ENCODE data around the gene MTCL1.
"Not testable (repeated sequence)": the region's sequence is repeated elsewhere in the genome, so short reads cannot be mapped to it uniquely, and the experiment has no call there.

Gene MTCL1

DNA sequence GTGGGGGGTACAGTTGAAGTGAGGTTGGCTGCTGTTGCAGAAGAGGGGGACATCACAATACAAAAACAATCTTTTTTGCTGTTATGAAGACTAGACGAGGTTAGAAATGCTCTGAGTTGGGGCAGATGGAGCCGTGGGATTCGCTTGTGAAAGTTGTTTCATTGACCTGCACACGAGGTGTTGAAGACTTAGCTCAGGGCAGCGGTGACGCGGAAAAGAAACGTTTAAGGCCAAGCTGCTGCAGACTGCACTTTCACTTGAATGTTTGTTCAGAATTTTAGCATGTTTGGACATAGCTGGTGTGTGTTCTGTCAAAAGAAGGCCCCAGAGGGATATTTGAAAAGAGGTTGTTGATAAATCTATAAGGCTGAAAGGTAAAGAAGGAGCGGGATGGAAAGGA is 46.3 kb downstream of the MTCL1 start:
- DNase-seq (ENCODE audit: low read depth): peak; percentile 20
- Histone ChIP-seq H3K9ac (ENCODE audit: low read length) (peak overlapping the region; percentile 13), H3K27me3 (replicated peaks; ENCODE audit: control insufficient read depth, insufficient read depth, low read length) (no peaks in the 10 kb centered on the region), H3K4me1 (ENCODE audit: control insufficient read depth, insufficient read depth, low read length) (peaks cover 20% of the 10 kb centered on the region), H3K36me3 (ENCODE audit: control insufficient read depth, insufficient read depth, low read length, severe bottlenecking) (no peaks in the 10 kb centered on the region), H3K4me3 (ENCODE audit: low read length) (no peak overlapping the region), H3K9me3 (ENCODE audit: control insufficient read depth, low read length) (no peaks in the 10 kb centered on the region)

DNA sequence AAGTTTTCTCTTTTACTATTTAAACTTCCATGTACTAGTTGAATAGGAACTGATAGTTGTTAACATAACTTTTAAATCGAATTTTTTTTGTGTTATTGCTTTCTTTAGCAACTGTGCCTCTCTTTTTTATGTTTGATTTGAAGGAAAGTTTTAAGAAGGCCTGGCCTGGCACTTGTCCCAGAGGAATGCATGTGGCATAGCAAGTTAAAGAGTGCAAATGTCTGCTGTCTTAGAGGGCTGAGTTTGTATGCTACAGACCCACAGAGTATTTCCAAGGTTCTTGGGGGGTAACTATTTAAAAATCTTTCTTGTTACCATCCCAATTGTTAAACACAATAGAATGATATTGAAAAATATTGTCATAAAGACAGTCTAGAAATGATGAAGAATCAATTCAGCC is 47.0 kb downstream of the MTCL1 start:
- H3K9me3 ChIP-seq (ENCODE audit: control insufficient read depth, low read length): no peaks in the 10 kb centered on the region
- no peaks in the 10 kb centered on the region for H3K27me3 ChIP-seq (replicated peaks; ENCODE audit: control insufficient read depth, insufficient read depth, low read length)
- H3K9ac ChIP-seq (ENCODE audit: low read length): peak overlapping the region; percentile 13
- peaks cover 20% of the 10 kb centered on the region for H3K4me1 ChIP-seq (ENCODE audit: control insufficient read depth, insufficient read depth, low read length)
- H3K36me3 ChIP-seq (ENCODE audit: control insufficient read depth, insufficient read depth, low read length, severe bottlenecking): no peaks in the 10 kb centered on the region
- DNase-seq (ENCODE audit: low read depth): peak; percentile 76
- no peak overlapping the region for H3K4me3 ChIP-seq (ENCODE audit: low read length)

DNA sequence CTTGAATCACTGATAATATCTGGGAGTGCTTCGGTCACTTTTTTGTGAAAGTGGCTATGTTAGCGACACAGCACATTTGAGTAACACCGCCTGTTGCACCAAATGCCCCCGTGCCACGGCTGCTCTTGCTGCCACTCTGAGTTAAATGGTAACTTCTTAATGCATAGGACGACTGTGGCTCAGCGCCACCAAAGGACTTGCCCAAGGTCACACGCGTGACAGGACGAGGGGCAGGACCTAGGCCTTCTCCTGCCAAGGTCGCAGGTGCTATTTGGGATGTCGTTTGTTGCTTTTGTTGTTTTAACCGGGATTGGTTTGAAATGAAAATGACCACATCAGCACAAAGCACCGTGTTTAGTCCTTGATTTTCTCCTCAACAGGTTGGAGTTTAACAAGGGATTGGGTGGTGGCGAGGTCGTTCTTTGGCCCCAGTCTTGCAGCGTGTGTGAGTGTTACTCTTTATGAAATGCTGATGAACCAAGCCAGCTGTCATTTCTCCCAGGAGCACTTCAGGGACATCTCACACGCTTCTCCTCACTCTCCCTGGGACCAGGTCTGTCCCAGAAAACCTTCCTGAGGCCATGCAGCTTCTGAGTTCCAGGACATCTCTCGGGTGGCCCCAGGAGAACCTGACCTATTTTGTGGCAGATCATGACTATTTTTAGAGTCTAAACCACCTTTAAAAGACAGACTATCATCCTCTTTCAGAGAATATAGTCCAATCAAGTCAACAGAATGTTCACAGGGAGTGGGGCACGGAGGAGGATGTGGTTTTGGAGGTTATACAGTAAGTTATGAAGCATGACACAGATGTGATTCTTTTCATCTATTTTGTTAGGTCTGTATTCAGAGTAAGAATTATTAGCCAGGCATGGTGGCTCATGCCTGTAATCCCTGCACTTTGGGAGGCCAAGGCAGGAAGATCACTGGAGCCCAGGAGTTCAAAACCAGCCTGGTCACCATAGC is 49.9 kb downstream of the MTCL1 start:
- Histone ChIP-seq H3K9me3 (ENCODE audit: control insufficient read depth, low read length) (no peaks in the 10 kb centered on the region), H3K4me1 (ENCODE audit: control insufficient read depth, insufficient read depth, low read length) (peaks cover 34% of the 10 kb centered on the region), H3K27me3 (replicated peaks; ENCODE audit: control insufficient read depth, insufficient read depth, low read length) (no peaks in the 10 kb centered on the region), H3K9ac (ENCODE audit: low read length) (no peak overlapping the region), H3K4me3 (ENCODE audit: low read length) (no peak overlapping the region), H3K36me3 (ENCODE audit: control insufficient read depth, insufficient read depth, low read length, severe bottlenecking) (no peaks in the 10 kb centered on the region)
- DNase-seq (ENCODE audit: low read depth): peak; percentile 19

DNA sequence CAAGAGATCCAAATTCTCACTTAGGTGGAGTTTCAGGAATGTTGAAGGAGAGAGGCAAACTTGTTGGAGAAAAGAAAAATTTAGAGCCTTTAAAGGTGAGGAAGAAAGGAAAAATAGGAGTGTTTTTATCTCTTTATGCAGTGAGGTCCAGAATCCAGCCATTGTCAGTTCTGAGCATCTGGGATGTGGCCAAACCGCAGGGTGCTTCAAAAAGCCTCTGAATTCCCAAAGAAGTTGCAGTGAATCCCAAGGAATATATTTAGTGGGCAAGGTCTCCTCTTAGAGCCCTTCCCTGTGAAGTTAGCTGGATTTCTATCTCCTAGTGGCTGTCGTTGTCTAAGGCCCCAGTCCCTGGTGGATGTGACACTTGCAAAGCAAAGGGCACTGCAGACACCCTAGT is 51.2 kb downstream of the MTCL1 start:
- Histone ChIP-seq H3K27me3 (replicated peaks; ENCODE audit: control insufficient read depth, insufficient read depth, low read length) (no peaks in the 10 kb centered on the region), H3K36me3 (ENCODE audit: control insufficient read depth, insufficient read depth, low read length, severe bottlenecking) (no peaks in the 10 kb centered on the region), H3K9me3 (ENCODE audit: control insufficient read depth, low read length) (no peaks in the 10 kb centered on the region), H3K9ac (ENCODE audit: low read length) (no peak overlapping the region), H3K4me3 (ENCODE audit: low read length) (no peak overlapping the region), H3K4me1 (ENCODE audit: control insufficient read depth, insufficient read depth, low read length) (peaks cover 32% of the 10 kb centered on the region)
- no peak for DNase-seq (ENCODE audit: low read depth)

DNA sequence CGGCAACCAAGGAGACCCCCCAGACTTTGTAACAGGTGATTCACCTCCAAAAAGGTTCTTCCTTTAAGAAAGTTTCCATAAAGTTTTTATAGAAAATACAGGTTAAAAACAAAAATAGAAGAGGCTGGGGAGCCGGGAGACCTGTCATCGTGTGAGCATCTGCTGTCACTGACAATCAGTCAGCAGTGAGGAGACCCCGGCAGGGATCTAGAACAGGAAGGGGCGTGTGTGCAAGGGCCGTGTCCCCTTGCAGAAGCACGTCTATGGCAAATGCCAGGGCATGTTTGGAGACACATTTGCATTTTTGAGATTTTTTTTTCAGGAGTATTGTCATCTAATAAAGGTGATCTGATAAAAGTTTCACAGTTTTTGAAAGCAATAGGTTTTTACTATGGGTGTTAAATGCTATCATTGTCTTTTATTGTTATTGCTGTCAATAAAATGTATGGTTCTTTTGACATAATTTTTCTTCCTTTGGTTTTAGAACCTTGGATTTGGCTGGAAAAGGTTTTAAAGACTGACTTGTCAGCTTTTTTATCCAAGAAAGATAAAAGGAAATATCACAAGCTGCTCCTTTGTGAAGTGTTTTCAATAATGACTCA is 52.1 kb downstream of the MTCL1 start:
- no peaks in the 10 kb centered on the region for H3K9me3 ChIP-seq (ENCODE audit: control insufficient read depth, low read length)
- H3K4me1 ChIP-seq (ENCODE audit: control insufficient read depth, insufficient read depth, low read length): peaks cover 25% of the 10 kb centered on the region
- H3K4me3 ChIP-seq (ENCODE audit: low read length): no peak overlapping the region
- no peaks in the 10 kb centered on the region for H3K27me3 ChIP-seq (replicated peaks; ENCODE audit: control insufficient read depth, insufficient read depth, low read length)
- no peak overlapping the region for H3K9ac ChIP-seq (ENCODE audit: low read length)
- H3K36me3 ChIP-seq (ENCODE audit: control insufficient read depth, insufficient read depth, low read length, severe bottlenecking): no peaks in the 10 kb centered on the region
- DNase-seq (ENCODE audit: low read depth): no peak

DNA sequence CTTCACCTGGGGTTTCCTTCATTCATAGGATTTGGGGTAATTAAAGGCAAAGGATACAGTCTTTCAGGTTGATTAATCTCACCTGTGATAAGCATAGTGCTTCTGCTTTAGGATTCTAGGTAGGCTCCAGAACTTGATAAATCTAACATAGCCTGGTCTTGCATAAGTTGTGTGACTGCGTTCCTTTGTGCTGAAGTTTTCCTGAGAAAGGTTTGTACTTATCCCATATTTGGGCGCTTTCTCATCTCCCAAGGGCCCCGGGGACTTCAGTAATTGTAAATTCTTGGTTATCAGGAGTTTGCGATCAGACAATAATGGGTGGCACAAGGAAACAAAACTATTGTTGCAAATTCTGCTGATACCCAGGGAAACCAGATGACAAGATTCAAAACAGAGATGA is 53.1 kb downstream of the MTCL1 start:
- Histone ChIP-seq H3K36me3 (ENCODE audit: control insufficient read depth, insufficient read depth, low read length, severe bottlenecking) (peaks cover 7% of the 10 kb centered on the region), H3K27me3 (replicated peaks; ENCODE audit: control insufficient read depth, insufficient read depth, low read length) (no peaks in the 10 kb centered on the region), H3K9ac (ENCODE audit: low read length) (no peak overlapping the region), H3K4me1 (ENCODE audit: control insufficient read depth, insufficient read depth, low read length) (peaks cover 24% of the 10 kb centered on the region), H3K4me3 (ENCODE audit: low read length) (no peak overlapping the region), H3K9me3 (ENCODE audit: control insufficient read depth, low read length) (no peaks in the 10 kb centered on the region)
- no peak for DNase-seq (ENCODE audit: low read depth)

DNA sequence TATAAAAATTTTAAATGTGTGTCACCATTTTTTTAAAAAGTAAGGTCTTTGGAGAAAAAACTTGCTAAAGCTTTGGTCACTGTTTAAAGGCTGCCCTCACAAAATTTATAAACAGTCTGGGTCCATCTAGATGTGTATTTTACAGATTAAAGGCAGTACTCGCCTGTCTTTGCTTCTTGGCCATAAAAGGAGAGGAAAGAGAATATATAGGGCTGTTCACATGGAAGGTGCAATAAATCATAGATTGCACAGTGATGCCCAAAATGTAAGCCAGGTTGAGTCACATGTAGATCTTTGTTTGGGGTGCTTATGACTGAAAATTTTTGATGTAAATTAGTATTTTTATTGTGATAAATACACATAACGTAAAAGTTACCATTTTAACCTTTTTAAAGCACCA is 55.6 kb downstream of the MTCL1 start:
- no peaks in the 10 kb centered on the region for H3K9me3 ChIP-seq (ENCODE audit: control insufficient read depth, low read length)
- no peak overlapping the region for H3K9ac ChIP-seq (ENCODE audit: low read length)
- peaks cover 30% of the 10 kb centered on the region for H3K4me1 ChIP-seq (ENCODE audit: control insufficient read depth, insufficient read depth, low read length)
- H3K4me3 ChIP-seq (ENCODE audit: low read length): no peak overlapping the region
- DNase-seq (ENCODE audit: low read depth): no peak
- H3K36me3 ChIP-seq (ENCODE audit: control insufficient read depth, insufficient read depth, low read length, severe bottlenecking): peaks cover 8% of the 10 kb centered on the region
- no peaks in the 10 kb centered on the region for H3K27me3 ChIP-seq (replicated peaks; ENCODE audit: control insufficient read depth, insufficient read depth, low read length)

DNA sequence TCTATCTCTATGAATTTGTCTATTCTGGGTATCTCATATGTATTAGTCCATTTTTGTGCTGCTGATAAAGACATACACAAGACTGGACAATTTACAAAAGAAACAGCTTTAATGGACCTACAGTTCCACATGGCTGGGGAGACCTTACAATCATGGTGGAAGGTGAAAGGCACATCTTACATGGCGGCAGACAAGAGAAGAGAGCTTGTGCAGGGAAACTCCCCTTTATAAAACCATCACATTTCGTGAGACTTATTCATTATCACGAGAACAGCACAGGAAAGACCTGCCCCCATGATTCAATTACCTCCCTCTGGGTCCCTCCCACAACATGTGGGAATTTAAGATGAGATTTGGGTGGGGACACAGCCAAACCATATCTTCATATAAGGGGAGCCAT is 56.2 kb downstream of the MTCL1 start:
- H3K27me3 ChIP-seq (replicated peaks; ENCODE audit: control insufficient read depth, insufficient read depth, low read length); H3K9me3 ChIP-seq (ENCODE audit: control insufficient read depth, low read length); H3K36me3 ChIP-seq (ENCODE audit: control insufficient read depth, insufficient read depth, low read length, severe bottlenecking); H3K9ac ChIP-seq (ENCODE audit: low read length); H3K4me3 ChIP-seq (ENCODE audit: low read length); DNase-seq (ENCODE audit: low read depth): not testable (repeated sequence)
- H3K4me1 ChIP-seq (ENCODE audit: control insufficient read depth, insufficient read depth, low read length): peaks cover 36% of the 10 kb centered on the region

DNA sequence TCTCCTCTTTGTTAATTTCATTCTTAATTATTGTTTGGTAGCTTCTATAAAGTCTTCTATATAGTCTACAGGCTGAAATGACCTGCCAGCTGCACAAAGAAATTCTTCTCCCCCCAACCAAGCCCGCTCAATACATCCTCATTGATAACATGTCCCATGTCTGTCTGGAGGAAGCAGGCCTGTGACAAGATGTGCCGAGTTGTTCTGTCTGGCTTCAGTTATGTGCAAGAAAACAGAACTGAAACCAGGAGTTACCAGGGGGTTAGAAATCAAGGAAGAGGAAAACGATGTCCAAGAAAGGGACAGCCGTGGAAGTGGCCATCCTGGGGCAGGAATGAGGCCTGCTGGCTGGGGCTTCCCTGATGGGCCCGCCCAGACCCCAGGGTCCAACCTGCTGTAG is 57.6 kb downstream of the MTCL1 start:
- no peaks in the 10 kb centered on the region for H3K27me3 ChIP-seq (replicated peaks; ENCODE audit: control insufficient read depth, insufficient read depth, low read length)
- peaks cover 37% of the 10 kb centered on the region for H3K4me1 ChIP-seq (ENCODE audit: control insufficient read depth, insufficient read depth, low read length)

DNA sequence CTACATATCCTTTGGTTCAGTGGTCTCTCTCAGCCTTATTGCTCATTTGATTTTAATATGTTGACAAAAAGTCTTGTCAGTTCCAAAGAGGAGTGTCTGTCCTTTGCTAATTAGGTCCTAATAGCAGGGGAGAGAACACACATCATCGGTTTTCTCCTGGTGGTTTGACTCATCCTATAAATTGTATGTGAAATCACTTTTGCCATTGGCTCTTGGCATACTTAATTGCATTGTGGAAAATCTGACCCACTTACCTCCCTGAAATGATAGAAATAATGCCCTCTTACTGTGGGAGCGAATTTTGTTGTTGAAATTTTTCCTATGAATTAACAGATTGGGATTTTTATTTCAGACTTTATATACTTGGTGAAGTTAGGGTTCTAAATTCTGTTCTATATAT is 58.3 kb downstream of the MTCL1 start:
- DNase-seq (ENCODE audit: low read depth): no peak
- Histone ChIP-seq H3K4me1 (ENCODE audit: control insufficient read depth, insufficient read depth, low read length) (peaks cover 37% of the 10 kb centered on the region), H3K4me3 (ENCODE audit: low read length) (no peak overlapping the region)

More for the DNA sequence above, 57.6 kb downstream of the MTCL1 start:
- Histone ChIP-seq H3K9me3 (ENCODE audit: control insufficient read depth, low read length) (no peaks in the 10 kb centered on the region), H3K36me3 (ENCODE audit: control insufficient read depth, insufficient read depth, low read length, severe bottlenecking) (peaks cover 8% of the 10 kb centered on the region), H3K9ac (ENCODE audit: low read length) (no peak overlapping the region), H3K4me3 (ENCODE audit: low read length) (no peak overlapping the region)
- no peak for DNase-seq (ENCODE audit: low read depth)

DNA sequence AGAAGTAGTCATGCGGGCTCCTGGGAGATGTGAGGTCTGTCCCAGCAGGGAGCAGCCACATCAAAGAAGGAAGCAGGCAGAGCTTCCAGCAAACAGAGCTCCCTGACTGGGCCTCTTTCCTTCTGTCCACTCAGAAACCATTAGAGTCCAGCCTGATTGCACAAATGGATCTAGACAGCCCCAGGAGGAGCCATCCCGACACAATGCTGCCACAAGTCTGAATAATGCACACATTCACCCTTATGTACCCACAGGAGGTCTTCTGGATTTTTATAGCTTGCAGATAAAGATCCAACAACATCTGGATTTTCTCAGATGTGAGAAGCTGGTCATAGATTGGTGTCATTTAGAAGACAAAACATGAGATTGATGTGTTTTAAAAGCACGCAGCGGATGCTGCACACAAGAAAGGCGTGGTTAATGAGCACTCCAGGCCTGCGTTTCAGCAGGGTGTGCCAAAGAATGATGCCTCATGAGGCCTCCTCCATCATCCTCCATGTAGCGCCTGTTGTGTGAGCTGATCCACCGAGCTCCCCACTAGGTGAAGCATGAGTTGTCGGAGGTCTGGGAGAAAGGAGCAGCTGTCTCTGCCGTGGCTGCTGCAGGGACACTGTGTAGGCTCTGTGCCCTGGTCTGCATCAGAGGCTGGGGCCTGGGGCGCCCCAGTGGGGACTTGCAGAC is 60.6 kb downstream of the MTCL1 start:
- peak overlapping the region; percentile 5 for H3K4me3 ChIP-seq (ENCODE audit: low read length)
- DNase-seq (ENCODE audit: low read depth): peak; percentile 12
- H3K4me1 ChIP-seq (ENCODE audit: control insufficient read depth, insufficient read depth, low read length): peaks cover 17% of the 10 kb centered on the region
- no peaks in the 10 kb centered on the region for H3K9me3 ChIP-seq (ENCODE audit: control insufficient read depth, low read length)
- no peaks in the 10 kb centered on the region for H3K27me3 ChIP-seq (replicated peaks; ENCODE audit: control insufficient read depth, insufficient read depth, low read length)
- H3K9ac ChIP-seq (ENCODE audit: low read length): no peak overlapping the region
- H3K36me3 ChIP-seq (ENCODE audit: control insufficient read depth, insufficient read depth, low read length, severe bottlenecking): peaks cover 8% of the 10 kb centered on the region

More for the DNA sequence above, 58.3 kb downstream of the MTCL1 start:
- Histone ChIP-seq H3K27me3 (replicated peaks; ENCODE audit: control insufficient read depth, insufficient read depth, low read length) (no peaks in the 10 kb centered on the region), H3K9me3 (ENCODE audit: control insufficient read depth, low read length) (no peaks in the 10 kb centered on the region), H3K36me3 (ENCODE audit: control insufficient read depth, insufficient read depth, low read length, severe bottlenecking) (peaks cover 8% of the 10 kb centered on the region), H3K9ac (ENCODE audit: low read length) (no peak overlapping the region)
